ENCODE results near the gene MBD6.
A peak's percentile ranks its signal among the peaks of the same experiment; 100 is the strongest.
"Not testable (repeated sequence)": the region's sequence is repeated elsewhere in the genome, so short reads cannot be mapped to it uniquely, and the experiment has no call there.

Gene MBD6

DNA sequence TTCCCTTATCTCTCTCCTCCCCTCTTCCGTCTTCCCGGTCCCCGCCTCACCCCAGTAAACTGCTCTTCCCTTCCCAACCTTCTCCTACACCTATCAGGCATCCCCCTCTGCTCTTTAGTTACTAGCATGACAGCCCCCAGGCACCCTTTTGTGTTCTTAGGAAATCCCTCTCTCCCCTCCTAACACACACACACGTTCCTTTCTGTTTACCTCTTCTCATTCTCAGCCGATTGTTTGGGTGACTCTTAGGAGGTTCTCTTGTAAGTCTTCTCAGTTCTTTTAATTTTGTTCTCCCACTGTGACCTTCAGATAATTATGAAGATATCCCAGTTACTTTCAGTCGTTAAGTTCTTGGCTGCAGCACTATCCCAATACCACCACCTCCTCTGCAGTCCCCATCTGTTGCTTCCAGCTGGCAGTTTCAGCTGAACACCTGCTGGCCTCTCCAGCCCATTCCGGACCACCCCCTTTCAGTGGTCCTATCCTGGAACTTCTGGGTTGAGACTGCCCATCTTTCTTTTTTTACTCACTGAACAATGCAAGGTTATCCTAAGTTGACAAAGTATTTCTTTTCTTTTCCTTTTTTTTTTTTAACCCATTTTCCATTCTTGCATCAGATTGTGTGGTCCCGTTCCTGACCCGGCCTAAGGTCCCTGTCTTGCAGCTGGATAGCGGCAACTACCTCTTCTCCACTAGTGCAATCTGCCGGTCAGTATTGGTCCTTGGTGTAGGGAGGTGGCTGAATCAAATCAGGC lies 34.0 kb upstream of the MBD6 start:
- DNase-seq (ENCODE audit: insufficient read length, low spot score), result no peak
- no peak for FAIRE-seq

DNA sequence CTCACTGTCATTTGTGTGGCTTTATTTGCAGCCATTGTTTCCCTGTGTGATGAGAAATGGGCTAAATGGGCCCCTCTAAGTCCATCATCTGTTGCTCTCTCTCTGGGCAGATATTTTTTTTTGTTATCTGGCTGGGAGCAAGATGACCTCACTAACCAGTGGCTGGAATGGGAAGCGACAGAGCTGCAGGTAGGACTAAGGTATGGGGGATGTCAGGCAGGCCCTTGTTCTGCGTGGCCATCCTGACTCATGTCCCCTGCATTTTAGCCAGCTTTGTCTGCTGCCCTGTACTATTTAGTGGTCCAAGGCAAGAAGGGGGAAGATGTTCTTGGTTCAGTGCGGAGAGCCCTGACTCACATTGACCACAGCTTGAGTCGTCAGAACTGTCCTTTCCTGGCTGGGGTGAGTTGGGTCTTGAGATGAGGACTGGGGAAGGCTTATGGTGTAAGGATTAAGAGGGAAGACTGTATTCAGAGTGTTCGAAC lies 33.4 kb upstream of the MBD6 start:
- DNase-seq (ENCODE audit: insufficient read length, low spot score) (no peak), FAIRE-seq (no peak)

DNA sequence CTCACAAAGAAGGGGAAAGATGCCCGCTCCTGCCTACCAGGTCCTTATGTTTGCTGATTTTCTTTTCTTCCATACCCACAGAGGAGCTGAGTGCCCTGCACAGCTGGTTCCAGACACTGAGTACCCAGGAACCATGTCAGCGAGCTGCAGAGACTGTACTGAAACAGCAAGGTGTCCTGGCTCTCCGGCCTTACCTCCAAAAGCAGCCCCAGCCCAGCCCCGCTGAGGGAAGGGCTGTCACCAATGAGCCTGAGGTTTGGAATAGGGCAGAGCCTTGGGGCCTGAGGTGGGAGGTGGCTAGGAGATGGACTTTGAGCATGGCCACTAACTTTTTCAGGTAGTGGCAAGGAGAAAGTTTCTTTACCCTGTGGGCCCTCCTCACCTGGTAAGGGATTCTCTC lies 32.5 kb upstream of the MBD6 start:
- no peak for FAIRE-seq
- DNase-seq (ENCODE audit: insufficient read length, low spot score), result no peak

DNA sequence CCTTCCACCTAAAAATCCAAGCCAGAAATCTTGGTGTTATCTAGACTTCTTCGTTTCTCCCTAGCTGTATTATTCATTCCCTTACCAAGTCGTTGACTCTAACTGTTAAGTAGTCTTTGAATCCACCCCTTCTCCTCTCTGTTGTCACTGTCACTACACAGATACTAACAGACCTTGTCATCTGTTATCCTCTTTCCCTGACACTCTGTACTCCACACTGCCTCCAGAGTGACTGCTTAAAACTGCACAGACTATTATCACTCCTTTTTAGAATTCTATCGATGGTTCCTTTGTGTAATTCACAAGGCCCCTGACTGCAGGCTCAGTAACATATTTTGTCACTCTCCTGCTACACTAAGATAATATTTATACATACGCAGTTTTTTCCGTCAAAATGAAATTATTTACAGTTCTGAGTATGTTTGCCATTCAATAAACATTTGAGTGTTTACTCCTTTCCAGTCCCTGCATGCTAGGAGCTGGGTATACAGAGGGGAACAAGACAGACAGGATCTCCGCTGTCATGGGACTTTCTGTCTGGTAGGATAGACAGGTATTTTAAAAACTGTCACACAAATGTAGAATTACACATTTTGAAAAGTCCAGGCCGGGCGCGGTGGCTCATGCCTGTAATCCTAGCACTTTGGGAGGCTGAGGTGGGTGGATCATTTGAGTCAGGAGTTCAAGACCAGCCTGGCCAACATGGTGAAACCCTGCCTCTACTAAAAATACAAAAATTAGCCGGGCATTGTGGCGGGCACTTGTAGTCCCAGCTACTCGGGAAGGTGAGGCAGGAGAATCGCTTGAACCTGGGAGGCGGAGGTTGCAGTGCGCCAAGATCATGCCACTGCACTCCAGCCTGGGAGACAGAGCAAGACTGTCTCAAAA lies 31.0 kb upstream of the MBD6 start:
- FAIRE-seq (no peak), DNase-seq (ENCODE audit: insufficient read length, low spot score) (no peak)

DNA sequence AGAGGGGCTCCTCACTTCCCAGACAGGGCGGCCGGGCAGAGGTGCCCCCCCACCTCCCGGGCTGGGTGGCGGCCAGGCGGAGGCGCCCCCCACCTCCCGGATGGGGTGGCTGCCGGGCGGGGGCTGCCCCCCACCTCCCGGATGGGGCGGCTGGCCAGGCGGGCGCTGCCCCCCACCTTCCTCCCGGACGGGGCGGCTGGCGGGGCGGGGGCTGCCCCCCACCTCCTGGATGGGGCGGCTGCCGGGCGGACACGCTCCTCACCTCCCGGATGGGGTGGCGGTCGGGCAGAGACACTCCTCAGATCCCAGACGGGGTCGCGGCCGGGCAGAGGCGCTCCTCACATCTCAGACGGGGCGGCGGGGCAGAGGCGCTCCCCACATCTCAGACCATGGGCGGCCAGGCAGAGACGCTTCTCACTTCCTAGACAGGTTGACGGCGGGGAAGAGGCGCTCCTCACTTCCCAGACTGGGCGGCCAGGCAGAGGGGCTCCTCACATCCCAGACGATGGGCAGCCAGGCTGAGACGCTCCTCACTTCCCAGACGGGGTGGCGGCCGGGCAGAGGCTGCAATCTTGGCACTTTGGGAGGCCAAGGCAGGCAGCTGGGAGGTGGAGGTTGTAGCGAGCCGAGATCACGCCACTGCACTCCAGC lies 27.4 kb upstream of the MBD6 start:
- FAIRE-seq; DNase-seq (ENCODE audit: insufficient read length, low spot score): not testable (repeated sequence)

- no peak for DNase-seq (ENCODE audit: insufficient read length, low spot score)
- no peak for FAIRE-seq
Observed at GRCh38 chr12:57496822-57497221, 25.8 kb upstream of the MBD6 start.

- DNase-seq (ENCODE audit: insufficient read length, low spot score) (no peak), FAIRE-seq (peak; percentile 16)
Observed at GRCh38 chr12:57497223-57498131, 25.1 kb upstream of the MBD6 start.

GRCh38 chr12:57498132-57498502 lies 24.5 kb upstream of the MBD6 start:
- DNase-seq (ENCODE audit: insufficient read length, low spot score) (no peak), FAIRE-seq (no peak)

DNA sequence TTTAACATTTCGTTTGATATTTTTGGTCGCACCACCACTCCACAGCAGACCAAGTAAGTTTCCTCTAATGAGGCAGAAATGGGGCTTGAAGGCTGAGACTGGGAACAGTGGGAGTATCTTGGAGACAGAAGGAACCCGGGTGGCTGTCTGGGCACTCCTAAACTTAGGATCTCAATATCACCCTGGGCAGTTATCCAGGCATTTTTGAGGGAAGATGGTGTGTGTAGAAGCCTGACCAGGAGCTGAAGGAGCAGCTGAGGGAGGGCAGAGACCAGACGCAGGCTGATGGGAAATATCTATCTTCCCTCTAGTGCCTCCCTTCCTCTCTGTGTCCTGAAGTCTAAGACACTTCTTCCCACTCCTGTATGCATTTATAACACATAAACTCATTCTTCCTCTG lies 24.1 kb upstream of the MBD6 start:
- FAIRE-seq (no peak), DNase-seq (ENCODE audit: insufficient read length, low spot score) (no peak)

- no peak for DNase-seq (ENCODE audit: insufficient read length, low spot score)
- no peak for FAIRE-seq
Observed at GRCh38 chr12:57500213-57500612, 22.4 kb upstream of the MBD6 start.

DNA sequence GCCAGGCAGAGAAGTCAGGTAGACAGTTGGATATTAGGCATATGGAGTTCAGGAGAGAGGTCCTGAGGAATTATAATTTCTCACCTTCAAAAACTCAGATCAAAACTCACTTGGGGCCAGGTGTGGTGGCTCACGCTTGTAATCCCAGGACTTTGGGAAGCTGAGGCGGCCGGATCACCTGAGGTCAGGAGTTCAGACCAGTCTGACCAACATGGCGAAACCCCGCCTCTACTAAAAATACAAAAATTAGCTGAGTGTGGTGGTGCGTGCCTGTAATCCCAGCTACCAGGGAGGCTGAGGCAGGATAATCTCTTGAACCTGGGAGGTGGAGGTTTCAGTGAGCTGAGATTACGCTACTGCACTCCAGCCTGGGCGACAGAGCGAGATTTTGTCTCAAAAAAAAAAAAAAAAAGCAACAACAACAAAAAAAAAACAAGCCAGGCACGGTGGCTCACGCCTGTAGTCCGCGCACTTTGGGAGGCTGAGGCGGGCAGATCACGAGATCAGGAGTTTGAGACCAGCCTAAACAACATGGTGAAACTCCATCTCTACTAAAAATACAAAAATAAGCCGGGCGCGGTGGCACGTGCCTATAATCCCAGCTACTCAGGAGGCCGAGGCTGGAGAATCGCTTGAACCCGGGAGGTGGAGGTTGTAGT lies 20.2 kb upstream of the MBD6 start:
- not testable (repeated sequence) for DNase-seq (ENCODE audit: insufficient read length, low spot score); FAIRE-seq

GRCh38 chr12:57506541-57506940 lies 16.1 kb upstream of the MBD6 start:
- not testable (repeated sequence) for FAIRE-seq; DNase-seq (ENCODE audit: insufficient read length, low spot score)

- DNase-seq (ENCODE audit: insufficient read length, low spot score); FAIRE-seq: not testable (repeated sequence)
Observed at GRCh38 chr12:57507796-57508195, 14.8 kb upstream of the MBD6 start.

- no peak for FAIRE-seq
- DNase-seq (ENCODE audit: insufficient read length, low spot score), result no peak
Observed at GRCh38 chr12:57511161-57511560, 11.5 kb upstream of the MBD6 start.

DNA sequence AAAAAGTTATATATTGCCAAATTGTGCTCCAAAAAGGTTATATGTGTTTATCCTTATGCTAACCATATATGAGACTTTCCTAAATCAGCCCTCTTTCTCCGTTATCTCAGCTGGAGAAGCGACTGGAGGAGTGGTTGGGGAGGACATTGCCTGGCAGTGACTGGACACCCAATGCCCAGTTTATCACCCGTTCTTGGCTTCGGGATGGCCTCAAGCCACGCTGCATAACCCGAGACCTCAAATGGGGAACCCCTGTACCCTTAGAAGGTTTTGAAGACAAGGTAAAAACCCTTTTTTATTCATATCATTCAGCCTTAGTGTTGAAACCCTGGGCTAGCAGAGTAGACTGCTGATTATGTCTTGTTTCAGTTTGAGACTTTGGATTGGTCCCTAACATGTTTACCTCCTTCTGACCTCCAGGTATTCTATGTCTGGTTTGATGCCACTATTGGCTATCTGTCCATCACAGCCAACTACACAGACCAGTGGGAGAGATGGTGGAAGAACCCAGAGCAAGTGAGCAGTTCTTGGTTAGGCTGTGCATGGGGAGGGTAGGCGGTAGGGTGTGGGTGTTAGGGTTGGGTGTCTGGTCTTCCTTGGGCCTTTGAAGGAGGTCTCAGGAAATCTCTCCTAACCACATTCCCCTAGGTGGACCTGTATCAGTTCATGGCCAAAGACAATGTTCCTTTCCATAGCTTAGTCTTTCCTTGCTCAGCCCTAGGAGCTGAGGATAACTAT lies 10.9 kb upstream of the MBD6 start:
- DNase-seq (ENCODE audit: insufficient read length, low spot score) (no peak), FAIRE-seq (no peak)

DNA sequence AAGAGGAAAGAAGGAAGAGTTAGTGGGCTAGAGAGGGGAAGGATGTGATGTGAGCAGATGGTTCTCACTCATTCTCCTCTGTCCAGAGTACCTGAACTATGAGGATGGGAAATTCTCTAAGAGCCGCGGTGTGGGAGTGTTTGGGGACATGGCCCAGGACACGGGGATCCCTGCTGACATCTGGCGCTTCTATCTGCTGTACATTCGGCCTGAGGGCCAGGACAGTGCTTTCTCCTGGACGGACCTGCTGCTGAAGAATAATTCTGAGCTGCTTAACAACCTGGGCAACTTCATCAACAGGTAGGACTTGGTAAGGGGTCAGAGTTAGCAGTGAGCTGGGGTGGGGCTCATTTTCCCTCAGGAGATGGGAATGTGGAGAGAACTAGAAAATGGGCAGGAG lies 10.0 kb upstream of the MBD6 start:
- FAIRE-seq (no peak), DNase-seq (ENCODE audit: insufficient read length, low spot score) (no peak)

DNA sequence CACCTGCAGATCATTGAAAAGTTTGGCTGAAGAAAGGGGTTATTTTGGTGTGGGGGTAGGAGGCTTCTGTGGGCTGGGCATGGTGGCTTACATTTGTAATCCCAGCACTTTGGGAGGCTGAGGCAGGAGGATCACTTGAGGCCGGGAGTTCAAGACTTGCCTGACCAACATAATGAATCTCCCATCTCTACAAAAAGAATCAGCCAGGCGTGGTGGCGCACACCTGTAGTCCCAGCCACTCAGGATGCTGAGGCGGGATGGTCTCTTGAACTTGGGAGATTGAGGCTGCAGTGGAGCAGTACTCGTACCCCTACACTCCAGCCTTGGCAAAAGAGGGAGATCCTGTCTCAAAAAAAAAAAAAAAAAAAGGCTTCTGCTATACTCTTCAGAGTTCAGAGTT lies 9.4 kb upstream of the MBD6 start:
- DNase-seq (ENCODE audit: insufficient read length, low spot score) (no peak), FAIRE-seq (no peak)

DNA sequence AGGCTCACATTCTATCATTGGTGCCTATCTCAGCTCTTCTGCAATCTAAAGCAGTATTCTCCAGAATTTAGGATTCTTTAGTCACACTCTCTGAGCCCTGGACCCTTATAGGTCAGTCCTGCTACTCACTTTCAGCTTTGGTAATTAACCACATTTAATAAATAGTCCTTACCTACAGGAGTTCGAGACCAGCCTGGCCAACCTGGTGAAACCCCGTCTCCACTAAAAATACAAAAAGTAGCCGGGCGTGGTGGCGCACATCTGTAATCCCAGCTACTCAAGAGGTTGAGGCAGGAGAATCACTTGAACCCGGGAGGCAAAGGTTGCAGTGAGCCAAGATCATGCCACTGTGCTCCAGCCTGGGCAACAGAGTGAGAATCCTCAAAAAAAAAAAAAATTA lies 8.9 kb upstream of the MBD6 start:
- not testable (repeated sequence) for DNase-seq (ENCODE audit: insufficient read length, low spot score); FAIRE-seq

DNA sequence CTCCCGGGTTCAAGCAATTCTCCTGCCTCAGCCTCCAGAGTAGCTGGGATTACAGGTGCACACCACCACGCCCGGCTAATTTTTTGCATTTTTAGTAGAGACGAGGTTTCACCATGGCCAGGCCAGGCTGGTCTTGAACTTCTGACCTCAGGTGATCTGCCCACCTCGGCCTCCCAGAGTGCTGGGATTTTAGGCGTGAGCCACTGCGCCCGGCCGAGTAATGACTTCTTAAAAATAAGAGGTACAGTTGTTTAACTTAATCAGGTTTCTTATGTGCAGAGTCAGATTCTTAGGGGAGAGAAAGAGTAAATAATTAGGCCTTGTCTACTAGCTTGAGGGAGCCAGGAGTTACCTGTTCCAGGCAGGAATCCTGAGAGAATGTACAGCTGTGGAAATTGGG lies 8.4 kb upstream of the MBD6 start:
- FAIRE-seq; DNase-seq (ENCODE audit: insufficient read length, low spot score): not testable (repeated sequence)

Measured in HTR-8/SVneo (cell line).